CD4-positive, alpha-beta T cell treated with Interferon alpha-2 for 1 hour (primary cell): ENCODE measurements around the gene LIX1L.

Experiments
- DNase-seq, 2 donors: peaks; one replicate each; pipeline ENCODE4 v3.0.0-alpha.2; 2020 to 2022

LIX1L gene

DNA sequence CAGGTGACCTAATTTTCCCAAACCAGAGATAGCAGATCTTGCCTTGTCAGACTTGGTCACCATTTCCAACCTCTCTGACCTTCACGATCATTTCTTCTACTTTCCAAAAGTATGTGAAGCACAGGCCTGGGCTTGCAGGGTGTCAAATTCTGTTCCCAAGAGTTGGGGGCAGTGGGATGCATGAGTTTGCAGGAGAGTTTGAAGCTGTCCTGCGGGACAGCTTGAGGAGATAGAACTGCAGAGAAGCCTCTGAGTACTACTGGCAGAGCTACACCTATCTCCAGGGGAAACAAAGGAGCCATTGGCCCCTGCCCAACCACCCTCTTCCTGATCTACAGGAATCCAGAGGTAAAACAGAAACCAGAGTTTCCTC lies 27.3 kb upstream of the LIX1L start:
- DNase-seq, result no peak

DNA sequence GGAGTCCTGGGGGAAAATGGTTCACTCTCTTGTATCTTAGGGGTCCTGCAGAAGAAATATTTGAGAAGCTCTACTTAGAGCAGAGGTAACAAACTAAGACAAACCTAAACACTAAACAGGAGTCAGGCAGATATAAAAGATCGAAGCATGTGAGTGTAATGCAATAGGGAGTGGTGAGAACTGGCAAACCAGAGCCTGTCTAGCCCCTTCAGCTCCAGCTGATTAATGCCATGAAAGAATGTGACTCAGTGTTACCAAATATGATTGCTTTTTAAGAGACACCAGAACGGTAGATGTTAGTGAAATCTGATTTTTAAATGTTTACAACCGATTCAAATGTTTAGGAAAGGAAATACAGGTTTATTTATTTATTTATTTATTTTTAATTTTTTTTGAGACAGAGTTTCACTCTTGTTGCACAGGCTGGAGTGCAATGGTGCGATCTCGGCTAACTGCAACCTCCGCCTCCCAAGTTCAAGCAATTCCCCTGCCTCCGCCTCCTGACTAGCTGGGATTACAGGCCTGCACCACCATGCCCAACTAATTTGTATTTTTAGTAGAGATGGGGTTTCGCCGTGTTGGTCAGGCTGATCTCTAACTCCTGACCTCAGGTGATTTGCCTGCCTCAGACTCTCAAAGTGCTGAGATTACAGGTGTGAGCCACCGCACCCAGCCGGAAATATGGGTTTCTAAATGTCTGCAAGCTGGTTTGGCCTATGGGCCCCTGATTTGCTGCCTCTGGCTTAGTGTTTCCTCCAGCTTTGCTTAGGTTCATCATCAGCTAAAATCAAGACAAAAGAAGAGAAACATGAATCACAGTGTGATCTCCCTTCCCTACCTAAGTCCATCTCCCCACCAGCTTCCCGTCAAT lies 26.4 kb upstream of the LIX1L start:
- DNase-seq, result peak in 1 of 2 donors; percentile 57

DNA sequence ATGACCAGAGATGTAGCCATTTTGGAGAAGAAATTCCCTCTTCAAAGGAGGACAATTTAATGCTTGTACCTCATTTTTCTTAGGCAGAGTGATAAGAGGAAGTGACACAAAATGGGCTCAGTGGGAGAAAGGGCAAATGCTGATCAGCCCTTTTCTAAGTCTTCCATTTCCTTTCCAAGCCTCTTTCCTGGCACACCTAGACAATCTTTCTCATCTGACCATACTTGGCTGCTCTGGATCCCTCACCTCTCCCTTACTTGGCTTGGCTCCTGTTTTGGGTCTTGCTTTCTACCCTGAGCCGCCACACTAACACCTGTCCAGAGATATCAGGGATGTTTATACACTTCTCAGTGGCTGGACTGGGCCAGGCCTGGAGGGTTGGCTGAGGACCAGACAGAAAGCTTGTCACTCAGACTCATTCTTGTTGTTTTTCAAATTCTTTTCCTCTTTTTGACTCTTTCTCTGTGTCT lies 25.4 kb upstream of the LIX1L start:
- no peak for DNase-seq

DNA sequence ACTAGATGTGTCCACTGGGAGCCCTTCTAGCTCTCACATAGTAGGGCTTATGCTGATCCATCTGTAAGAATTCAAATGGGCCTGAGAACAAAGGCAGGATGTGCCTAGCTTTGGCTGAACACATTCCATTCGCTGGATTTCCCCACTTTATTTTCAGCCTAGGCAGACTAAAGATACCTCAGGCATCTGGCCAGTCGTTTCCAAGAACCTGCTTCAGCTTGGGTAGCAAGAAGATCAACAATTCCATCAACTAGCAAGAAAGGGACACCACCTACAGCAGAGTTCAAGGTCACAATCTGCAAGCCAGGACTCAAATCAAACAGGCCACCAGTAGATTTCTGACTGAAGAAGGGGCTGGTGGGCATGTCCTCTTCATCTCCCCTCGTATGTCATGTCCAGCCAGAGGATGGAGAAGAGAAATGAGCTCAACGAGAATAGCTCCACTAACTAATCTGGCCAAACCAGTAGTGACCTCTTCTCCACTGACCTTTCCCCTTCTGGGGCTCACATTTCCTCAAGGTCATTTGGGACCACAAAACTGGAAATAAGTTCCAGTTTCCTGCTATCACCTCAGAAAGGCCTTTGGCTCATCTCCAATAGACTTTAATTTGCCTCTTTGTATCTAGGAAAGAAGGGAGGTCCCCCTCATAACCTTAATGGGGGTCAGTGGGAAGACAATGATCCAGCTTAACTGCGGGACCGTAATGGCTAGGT lies 24.4 kb upstream of the LIX1L start:
- DNase-seq, result no peak

DNA sequence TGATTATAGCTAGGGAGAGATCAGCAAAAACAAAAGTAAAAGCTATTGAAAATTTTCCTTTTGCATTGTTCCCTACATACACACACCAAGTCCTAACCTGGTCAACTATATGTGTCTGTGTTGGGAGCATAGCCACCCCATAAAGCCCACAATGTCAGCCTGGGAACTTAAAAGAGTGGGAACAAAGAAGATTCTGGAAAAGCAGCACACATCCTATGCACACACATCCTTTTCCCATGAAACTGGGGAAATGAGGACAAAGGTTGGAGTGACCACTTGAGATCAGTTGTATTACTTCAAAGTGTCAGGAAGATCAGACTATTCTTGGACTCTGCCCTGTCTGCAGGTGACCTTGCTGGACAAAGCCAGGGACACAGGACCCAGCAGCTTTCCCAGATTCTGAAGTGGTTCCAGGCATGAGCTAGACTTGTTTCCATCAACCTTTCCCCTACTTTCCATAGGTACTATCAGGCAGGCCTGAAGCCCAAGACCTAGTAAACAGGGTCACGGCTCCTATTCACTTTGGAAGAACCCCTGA lies 22.7 kb upstream of the LIX1L start:
- DNase-seq, result no peak

DNA sequence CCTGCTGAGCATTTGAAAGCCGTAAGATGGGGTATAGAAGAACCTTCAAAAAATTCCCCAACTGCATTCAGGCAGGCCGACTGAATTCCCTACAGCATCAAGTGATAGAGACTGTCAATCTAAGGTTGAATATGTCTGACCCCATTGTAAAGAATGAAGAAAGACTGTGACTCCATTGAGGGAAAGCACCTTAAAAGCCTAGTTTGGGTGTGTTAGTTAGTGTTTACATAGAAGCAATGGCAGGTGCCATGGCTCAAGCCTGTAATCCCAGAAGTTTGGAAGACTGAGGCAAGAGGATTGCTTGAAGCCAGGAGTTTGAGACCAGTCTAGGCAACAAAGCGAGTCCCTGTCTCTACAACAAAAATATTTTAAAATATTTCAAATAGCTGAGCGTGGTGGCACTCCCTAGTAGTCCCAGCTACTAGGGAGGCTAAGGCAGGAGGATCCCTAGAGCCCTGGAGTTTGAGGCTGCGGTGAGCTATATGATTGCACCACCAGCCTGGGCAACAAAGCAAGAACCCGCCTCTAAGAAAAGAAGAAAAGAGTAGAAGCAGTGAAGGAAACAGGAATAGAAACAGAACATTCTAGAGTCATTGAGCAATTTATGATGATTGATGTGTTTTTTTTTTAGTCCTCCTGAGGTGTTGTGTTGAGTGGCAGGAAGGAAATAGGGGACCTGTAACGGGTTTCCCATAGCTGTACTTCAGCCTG lies 22.1 kb upstream of the LIX1L start:
- peak; percentile 56 to 70 for DNase-seq

DNA sequence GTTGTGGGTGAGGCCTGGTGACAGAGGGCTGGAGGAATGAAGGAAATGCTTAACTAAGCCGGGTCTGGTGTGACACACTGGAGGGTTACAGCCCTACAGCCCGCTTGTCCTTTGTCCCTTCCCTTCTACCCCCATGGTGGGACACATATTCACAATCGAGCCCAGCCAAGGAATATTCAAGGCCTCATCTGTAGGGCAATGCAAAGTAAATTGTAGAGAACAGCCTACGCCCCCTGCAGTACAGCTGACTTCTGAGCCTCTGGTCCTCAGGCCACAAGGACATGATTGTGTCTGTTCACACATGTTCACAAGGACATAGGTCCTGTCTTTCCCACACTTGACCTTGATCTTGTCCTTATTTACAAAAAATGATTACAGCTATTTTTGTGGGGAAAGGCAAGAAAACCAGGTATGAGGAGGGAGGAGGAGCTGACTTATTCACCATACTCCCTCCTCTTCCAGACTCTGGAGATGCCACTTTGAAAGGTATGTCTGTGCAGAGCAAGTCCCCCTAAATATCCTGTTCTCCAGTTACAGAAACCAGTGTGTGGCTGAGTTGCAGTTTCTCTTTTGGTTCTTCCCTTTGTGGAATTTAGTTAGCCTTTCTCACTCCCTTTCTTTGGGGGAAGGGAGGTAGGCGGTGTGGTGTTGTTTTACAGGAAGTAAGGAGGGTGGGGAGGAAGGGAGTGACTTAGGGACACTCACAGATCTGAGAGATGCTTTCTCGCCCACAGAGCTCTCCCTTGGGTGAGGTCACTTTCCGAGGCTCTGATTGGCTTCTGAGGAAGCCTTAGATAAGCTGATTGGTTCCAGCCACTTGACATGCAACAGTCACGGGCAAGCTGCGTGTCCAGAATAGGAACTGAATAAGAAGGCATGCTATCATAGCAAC lies 21.3 kb upstream of the LIX1L start:
- peak; percentile 93 to 94 for DNase-seq

DNA sequence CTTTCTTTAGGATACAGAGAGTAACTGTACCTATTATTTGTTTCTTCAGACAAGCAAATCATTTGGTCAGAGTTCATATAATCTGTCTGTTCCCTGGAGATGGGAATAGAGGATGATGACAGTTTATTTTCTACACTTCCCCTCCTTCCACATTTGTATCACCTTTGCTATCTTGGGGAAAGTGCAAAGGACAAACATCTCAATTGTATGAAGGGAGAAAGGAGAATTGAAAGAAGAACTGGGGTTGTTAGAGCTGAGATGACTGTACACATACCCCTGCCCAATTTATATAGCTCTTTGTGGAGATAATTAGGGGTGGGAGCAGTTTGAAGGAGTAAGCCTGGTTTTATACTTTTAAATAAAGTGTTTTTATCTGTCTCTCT lies 20.6 kb upstream of the LIX1L start:
- no peak for DNase-seq

DNA sequence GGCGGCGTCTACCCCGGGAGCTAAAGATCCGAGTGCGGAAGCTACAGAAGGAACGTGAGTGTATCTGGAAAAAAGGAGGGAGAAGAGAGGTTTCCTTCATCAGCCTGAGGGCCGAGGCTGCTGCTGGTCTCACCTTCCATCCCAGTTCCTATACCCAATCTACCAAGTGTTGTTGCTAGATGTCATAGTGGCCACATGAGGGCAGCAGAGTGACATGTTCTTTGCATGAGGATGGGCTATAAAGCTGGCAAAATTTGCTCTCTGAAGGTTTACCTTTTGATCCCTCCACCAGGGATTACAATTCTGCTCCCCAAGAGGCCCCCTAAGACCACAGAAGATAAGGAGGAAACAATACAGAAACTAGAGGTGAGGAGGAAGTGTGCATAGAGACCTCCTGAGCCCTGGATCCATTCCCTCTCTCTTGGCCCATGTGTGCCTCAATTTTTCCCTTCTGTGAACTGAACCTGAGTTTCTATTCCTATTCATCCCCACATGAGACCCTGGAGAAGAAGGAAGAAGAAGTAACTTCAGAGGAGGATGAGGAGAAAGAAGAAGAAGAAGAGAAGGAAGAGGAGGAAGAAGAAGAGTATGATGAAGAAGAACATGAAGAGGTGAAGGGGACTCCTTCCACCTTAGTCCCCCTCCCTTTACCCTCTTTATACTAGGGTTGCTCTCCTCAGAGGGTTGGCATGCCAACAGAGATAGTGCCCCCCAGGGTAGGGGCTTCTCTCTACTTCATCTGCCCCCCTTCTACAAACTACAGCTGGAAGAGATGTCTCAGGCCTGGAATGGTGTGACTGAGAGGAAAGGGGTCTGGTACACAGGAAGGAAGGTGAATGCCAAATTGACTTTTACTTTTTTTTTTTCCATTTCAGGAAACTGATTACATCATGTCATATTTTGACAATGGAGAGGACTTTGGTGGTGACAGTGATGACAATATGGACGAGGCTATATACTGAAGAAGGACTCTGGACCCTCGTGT lies 20.0 kb upstream of the LIX1L start:
- peak; percentile 85 to 88 for DNase-seq

DNA sequence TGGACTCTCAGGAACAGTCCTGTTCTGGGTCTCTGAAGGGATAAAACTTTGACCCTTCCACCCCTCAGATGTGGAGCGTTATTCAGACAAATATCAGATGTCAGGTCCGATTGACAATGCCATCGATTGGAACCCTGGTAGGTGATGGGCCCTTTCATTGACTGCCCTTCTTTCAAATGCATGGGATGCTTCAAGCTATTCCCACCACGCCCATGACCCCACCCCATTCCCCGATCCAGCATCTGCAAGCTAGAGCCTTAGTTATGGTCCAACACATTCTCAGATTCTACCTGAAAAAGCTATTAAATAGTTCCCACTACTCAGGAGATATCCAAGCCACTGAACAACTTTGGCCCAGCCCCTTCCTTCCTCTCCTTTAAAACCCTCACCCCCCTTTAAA lies 19.2 kb upstream of the LIX1L start:
- DNase-seq, result no peak

DNA sequence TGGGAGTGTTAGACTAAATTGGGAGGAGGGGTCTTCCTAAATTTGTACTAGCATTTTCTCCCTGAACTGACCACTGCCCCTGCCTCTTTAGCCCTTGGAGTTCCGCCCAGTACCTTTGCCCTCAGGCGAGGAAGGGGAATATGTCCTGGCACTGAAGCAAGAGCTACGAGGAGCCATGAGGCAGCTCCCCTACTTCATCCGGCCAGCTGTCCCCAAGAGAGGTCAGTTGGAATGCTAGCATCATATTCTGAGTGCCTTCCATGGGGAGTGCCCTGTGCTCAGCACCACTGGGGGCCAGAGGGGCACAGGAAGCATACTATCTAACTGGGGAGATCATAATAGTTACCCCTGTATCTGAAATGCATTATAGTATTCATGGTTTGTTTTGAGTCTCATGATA lies 17.4 kb upstream of the LIX1L start:
- DNase-seq, result no peak

DNA sequence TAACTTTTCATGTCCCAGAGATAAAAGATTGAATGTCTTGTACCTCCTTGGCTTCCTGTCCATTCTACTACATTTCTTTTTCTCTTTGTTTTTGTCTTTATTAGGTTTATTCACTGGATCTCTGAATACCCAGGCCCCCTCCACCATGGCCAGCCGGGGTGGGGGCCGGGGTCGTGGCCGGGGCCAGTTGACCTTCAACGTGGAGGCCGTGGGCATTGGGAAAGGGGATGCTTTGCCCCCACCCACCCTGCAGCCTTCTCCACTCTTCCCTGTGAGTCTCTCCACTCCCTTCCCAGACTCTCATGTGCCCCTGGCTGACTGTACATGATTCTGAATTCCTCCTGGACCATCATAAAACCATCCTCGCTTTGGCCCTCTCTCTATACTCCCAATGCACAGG lies 16.9 kb upstream of the LIX1L start:
- DNase-seq, result no peak

DNA sequence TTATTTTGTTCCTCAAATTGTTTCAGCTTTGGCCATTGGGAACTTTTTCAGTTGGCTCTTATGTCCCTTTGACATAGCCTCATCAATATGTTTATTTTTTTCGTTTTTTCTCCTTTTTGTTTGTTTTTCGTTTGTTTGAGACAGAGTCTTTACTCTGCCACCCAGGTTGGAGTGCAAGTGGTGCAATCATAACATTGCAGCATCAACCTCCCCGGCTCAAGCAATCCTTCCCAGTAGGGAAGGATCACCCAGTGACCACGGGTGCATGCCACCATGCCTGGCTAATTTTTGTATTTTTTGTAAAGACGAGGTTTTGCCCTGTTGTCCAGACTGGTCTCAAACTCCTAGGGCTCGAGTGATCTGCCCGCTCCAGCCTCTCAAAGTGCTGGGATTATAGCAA lies 14.8 kb upstream of the LIX1L start:
- no peak for DNase-seq

DNA sequence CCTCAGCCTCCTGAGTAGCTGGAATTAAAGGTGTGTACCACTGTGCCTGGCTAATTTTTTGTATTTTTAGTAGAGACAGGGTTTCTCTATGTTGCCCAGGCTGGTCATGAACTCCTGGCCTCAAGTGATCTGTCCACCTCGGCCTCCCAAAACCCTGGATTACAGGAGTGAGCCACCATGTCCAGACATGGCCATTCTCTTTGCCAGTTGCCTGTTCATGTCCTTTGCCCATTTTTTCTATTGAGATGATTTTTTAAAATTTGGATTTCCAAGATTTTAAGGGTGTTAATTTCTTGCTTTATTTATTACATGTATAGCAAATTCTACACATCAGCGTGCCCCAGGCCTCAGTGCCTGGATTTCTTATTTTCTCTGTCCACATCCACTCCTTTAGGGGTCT lies 9.5 kb upstream of the LIX1L start:
- no peak for DNase-seq

DNA sequence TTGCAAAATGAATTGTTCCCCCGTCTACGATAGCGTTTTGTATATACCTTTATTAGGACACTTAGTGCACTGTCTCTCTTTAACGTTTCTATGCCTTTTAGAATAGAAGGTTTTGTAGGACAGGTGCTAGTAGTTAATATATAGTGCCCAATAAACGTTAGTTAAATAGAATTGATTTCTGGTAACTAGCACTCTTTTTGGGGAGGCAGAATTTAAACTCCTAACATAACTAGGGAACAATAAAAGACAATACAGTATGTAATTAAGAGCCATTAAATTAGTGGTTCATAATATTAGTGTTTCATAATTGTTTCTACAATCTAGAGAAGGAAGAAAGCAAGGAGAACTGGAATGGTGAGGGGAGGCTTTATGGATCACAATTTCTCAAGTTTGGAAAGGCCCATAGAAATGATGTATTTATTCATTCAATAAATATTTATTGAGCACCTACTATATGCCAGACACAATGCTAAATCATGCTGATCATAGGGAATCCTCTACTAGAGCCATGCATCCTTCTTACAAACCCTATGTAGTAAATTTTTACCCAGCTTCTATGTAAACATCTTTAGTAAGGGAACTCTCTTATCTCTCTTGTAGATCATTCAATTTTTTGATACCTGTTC lies 7.4 kb upstream of the LIX1L start:
- DNase-seq, result no peak

DNA sequence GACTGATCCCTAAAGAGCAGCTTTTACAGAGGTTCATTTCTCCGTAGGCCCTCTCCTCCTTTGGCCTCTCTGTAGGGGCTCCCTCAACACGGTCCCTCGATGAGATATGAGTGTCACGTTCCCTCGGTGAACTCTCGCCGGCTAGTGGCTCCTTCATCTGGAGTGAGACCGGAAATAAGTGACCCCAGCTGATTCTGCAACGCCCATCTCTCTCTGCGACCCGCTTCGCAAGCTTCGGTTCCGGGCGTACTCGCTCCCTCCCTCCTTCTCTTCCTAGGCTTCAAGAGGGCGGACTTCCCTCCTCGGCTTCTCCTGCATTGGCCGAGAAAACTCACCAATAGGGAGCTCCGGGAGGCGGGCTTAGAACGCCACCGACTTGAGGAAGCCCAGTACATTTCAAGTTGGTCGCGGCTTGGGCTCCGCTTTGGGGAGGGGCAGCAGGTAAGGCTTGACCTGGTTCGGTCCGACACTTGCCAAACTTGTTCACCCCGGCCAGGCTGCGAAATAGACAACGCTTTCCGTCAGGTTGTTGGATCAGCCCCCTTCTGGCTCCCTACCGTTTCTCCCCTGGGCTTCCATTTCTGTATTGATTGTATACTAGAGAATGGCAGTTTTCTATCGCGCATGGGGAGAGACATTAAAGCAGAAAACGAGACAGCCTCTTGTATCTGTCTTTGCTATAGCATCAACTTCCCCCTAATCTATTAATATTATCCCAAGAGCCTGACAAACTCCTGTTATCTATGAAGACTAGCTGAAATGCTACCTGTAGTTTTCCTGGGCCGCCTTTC lies 6.7 kb upstream of the LIX1L start, which contains the start of the genes ANKRD34A and POLR3GL:
TSS of gene ANKRD34A (minus strand) at position 248 of the 791 bp plus-strand sequence. CDS start 2,816 bp downstream, outside the sequence.
TSS of gene POLR3GL (plus strand) at position 363 of the 791 bp plus-strand sequence. CDS start 10,176 bp downstream, outside the sequence.
- peak; percentile 92 to 94 for DNase-seq

DNA sequence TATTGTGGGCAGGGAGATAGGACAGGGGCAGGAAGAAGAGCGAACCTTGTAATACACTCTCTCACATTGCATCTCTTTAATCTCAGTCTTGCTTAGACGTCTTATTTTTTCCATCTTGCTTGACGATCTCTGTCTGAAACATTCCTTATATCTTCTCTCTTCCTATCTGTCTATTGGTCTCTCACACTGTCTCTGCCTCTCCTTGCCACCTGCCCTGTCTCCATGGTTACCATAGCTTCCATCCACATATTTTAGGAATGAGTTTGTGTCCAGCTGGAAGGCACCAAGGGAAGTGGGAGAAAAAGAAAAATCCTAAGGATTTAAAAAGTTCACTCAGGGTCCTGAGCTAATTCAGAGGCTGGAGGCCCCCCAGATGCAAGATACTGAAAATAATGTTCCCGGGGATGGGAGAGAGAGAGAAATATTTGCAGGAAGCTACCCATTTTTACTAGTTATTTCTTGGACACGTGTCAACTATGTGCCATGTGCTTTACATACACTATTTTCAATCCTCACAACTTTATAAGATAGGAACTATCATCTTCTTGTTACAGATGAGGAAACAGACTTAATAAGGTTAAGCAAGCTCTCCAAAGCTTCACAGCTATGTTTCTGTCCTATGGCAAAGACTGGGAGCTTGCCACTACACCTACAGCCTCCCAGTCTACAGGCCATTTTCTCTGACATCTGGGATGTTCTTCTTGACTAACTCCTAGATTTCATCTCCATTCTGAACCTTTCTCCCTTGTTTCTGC lies 5.6 kb upstream of the LIX1L start:
- no peak for DNase-seq
